GM12874 (cell line): ENCODE measurements around the gene ZNF423.

Source experiments
- TF ChIP-seq, protein P1 (sequence below): IDR thresholded peaks from 2 replicates; pipeline ENCODE4 v1.5.1; 2011; ENCODE audit warnings: low read depth, mild to moderate bottlenecking, control low read depth, low read length, moderate library complexity; ENCODE audit not compliant: insufficient read depth

The ZNF423 gene

DNA sequence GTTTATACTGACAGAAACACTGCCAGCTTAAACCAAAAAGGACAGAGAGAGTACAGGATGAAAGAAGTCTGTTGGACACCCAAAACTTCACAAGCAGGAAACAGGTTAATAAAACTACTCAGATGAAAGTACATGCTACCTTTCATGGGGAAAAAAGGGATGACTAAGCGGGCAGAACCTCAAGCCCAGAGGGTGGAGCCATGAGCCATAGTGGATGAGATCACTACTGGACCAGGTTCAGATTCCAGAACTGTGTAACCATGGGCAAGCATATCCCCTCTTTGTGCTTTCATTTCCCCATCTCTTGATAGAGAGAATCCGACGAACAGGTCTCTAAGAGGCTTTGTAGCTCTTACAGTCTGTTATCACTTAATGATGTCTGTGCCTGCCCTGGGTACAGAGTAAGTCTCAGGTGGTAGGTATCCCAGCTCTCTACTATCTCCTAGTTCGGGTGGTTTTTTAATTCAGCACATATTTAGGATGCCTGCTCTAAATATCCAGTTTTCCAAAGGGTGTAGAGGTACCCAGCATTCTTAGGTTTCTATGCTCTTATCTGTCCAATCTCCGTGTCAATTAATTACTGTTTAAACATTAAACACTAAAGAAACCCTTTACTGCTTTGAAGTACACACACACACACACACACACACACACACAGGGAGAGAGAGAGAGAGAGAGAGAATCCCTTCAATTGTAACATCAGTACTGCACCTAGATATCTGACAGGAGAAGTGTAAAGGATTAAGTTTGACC, 206.7 kb downstream of the ZNF423 start:
- TF ChIP-seq, protein P1, sequence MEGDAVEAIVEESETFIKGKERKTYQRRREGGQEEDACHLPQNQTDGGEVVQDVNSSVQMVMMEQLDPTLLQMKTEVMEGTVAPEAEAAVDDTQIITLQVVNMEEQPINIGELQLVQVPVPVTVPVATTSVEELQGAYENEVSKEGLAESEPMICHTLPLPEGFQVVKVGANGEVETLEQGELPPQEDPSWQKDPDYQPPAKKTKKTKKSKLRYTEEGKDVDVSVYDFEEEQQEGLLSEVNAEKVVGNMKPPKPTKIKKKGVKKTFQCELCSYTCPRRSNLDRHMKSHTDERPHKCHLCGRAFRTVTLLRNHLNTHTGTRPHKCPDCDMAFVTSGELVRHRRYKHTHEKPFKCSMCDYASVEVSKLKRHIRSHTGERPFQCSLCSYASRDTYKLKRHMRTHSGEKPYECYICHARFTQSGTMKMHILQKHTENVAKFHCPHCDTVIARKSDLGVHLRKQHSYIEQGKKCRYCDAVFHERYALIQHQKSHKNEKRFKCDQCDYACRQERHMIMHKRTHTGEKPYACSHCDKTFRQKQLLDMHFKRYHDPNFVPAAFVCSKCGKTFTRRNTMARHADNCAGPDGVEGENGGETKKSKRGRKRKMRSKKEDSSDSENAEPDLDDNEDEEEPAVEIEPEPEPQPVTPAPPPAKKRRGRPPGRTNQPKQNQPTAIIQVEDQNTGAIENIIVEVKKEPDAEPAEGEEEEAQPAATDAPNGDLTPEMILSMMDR, result no peak

DNA sequence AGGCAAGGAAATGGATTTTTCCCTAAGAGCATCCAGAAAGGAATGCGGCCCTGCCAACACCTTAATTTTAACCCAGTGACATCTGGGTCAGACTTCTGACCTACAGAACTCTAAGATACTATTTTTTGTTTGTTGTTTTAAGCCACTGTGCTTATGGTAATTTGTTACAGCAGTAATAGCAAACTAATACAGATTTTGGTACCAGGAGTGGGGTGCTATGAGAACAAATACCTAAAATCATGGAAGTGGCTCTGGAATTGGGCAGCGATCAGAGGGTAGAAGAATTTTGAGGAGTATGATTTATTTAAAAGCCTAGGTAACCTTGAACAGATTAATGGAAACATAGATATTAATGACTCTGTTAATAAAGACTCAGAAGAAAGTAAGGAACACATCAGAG, 208.2 kb downstream of the ZNF423 start:
- TF ChIP-seq, protein P1, result no peak

DNA sequence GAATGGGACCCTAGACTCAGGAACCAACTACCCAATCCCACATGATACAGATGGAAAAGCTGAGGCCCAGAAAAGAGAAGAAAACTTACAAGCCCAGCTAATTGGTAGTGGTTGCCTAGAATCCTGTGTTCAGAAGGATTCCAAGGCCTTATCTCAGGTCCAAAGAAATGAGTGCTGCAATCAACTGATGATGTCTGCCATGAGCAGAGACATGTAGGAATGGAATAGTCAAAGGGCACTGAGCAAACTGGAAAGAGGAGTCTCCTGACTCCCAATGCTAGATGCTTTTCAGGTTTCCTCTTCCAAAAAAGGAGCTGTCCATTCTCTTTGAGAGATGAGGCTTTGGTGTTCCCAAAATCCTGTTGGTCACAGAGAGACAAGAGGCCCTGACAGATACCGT, 210.6 kb downstream of the ZNF423 start:
- TF ChIP-seq, protein P1, result no peak

DNA sequence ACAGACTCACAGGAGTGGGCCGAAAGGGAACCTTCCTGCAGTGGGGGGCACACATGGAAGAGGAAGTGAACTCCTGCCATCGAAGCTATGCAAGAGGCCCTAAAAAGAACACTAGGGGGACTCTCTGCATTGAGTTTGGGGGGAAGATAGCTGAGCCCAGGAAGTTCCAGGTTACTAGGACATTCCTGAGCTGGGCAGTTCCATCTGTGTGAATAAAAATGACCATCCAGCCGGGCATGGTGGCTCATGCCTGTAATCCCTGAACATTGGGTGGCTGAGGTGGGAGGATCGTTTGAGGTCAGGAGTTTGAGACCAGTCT, 211.8 kb downstream of the ZNF423 start:
- TF ChIP-seq, protein P1, result no peak

DNA sequence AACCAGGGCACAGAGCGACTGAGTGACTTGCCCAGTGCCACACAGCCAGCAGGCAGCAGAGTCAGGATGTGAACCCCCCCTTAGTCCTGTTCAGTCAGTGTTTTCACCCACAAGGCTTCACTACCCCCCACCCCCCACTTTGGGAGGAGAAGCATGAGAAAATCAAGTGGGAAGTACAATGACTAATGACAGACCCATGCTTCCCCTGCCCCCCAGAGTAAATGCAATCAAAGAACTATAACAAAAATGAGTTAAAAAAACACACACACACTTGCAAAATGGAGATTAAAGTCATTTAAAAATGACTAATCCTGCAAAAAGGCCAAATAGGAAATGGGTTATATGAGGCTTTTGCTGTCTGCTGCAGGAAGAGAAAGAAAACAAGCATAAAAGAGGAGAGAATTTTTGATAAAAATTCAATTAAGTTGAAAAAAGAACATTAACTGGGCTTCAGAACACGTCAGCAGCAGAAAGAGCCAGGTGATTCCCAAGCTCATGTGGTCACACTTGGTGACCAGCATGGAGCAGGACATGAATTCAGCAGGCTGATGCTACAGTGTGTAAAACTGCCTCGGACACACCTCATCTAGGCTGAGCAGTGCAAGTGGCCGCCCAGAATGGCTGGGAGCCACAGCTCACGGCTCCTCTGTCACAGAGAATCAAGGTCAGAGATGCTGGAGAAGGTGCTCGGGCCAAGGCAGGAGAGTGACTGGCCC, 212.3 kb downstream of the ZNF423 start:
- TF ChIP-seq, protein P1, result no peak

DNA sequence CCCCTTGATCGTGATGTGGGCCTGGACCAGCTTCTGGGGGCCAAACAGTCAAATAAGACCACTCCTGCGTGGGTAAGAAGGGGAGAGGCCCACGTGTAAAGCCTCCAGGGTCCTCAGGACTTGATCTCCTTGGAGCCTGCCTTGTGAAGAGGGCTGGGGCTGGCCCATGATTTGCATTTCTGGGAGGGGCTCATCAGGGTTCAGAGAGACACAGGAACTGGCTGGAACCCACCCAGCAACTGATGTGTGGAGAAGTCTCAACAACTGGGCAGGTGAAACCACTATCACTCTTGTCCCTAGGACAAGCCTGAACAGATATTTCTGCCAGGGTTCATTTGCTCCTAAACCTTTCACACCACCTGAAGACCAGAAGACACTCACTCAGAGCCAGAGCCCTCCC, 214.7 kb downstream of the ZNF423 start:
- TF ChIP-seq, protein P1, result no peak

DNA sequence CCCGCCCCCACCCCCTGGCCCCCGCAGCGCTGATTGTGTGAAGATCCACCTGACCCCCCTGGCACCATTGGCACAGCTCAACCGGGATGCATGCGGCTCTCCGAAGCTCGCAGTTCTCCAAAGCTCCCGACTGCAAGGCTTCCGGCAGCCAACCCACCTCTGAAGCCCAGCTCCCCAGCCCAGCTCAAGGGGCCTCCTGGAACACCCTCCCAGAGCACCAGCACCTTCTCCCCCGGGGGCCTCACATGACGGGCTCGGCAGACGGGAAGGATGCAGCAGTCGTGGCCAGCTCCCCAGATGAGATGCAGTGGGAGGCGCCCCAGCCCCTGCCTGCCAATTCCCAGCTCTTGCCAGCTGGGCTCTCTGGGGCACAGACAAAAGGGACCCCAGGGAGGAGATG, 215.3 kb downstream of the ZNF423 start:
- TF ChIP-seq, protein P1, result no peak
